ENCODE measurements around the gene GLIPR1.

The GLIPR1 gene

GRCh38 chr12:75533239-75533638 is 52.7 kb downstream of the GLIPR1 start:
- H3K36me3 ChIP-seq (ENCODE audit: control insufficient read depth in 2 of 2, insufficient read depth in 2 of 2, low read length in 2 of 2), result no peaks in the 10 kb centered on the region
- H3K4me3 ChIP-seq (ENCODE audit: low read length in 2 of 2), result no peak overlapping the region
- no peaks in the 10 kb centered on the region for H3K9me3 ChIP-seq (ENCODE audit: control insufficient read depth in 2 of 2, low read length in 2 of 2)
- H3K27me3 ChIP-seq (ENCODE audit: control insufficient read depth in 2 of 2, insufficient read depth in 2 of 2, low read length in 2 of 2), result no peaks in the 10 kb centered on the region
- H3K27ac ChIP-seq (ENCODE audit: low read depth in 2 of 2, low read length in 2 of 2), result no peak overlapping the region
- H3K9ac ChIP-seq (ENCODE audit: low read depth in 1 of 2, low read length in 2 of 2), result no peak overlapping the region
- H3K4me1 ChIP-seq (ENCODE audit: control insufficient read depth in 2 of 2, insufficient read depth in 2 of 2, low read length in 2 of 2), result no peaks in the 10 kb centered on the region

GRCh38 chr12:75539889-75540288 is 59.3 kb downstream of the GLIPR1 start:
- Histone ChIP-seq H3K9ac (ENCODE audit: low read depth in 1 of 2, low read length in 2 of 2) (no peak overlapping the region), H3K27me3 (ENCODE audit: control insufficient read depth in 2 of 2, insufficient read depth in 2 of 2, low read length in 2 of 2) (no peaks in the 10 kb centered on the region)

GRCh38 chr12:75542942-75543341 is 62.4 kb downstream of the GLIPR1 start:
- Histone ChIP-seq H3K9me3 (ENCODE audit: control insufficient read depth in 2 of 2, low read length in 2 of 2) (no peaks in the 10 kb centered on the region), H3K4me1 (ENCODE audit: control insufficient read depth in 2 of 2, insufficient read depth in 2 of 2, low read length in 2 of 2) (no peaks in the 10 kb centered on the region), H3K27me3 (ENCODE audit: control insufficient read depth in 2 of 2, insufficient read depth in 2 of 2, low read length in 2 of 2) (no peaks in the 10 kb centered on the region), H3K36me3 (ENCODE audit: control insufficient read depth in 2 of 2, insufficient read depth in 2 of 2, low read length in 2 of 2) (no peaks in the 10 kb centered on the region), H3K9ac (ENCODE audit: low read depth in 1 of 2, low read length in 2 of 2) (no peak overlapping the region), H3K4me3 (ENCODE audit: low read length in 2 of 2) (no peak overlapping the region), H3K27ac (ENCODE audit: low read depth in 2 of 2, low read length in 2 of 2) (no peak overlapping the region)

More at GRCh38 chr12:75539889-75540288, 59.3 kb downstream of the GLIPR1 start:
- Histone ChIP-seq H3K4me1 (ENCODE audit: control insufficient read depth in 2 of 2, insufficient read depth in 2 of 2, low read length in 2 of 2) (no peaks in the 10 kb centered on the region), H3K27ac (ENCODE audit: low read depth in 2 of 2, low read length in 2 of 2) (no peak overlapping the region), H3K36me3 (ENCODE audit: control insufficient read depth in 2 of 2, insufficient read depth in 2 of 2, low read length in 2 of 2) (no peaks in the 10 kb centered on the region), H3K9me3 (ENCODE audit: control insufficient read depth in 2 of 2, low read length in 2 of 2) (no peaks in the 10 kb centered on the region), H3K4me3 (ENCODE audit: low read length in 2 of 2) (no peak overlapping the region)

GRCh38 chr12:75543529-75543928 is 63.0 kb downstream of the GLIPR1 start:
- no peak overlapping the region for H3K9ac ChIP-seq (ENCODE audit: low read depth in 1 of 2, low read length in 2 of 2)

GRCh38 chr12:75545636-75546035 is 65.1 kb downstream of the GLIPR1 start:
- no peaks in the 10 kb centered on the region for H3K4me1 ChIP-seq (ENCODE audit: control insufficient read depth in 2 of 2, insufficient read depth in 2 of 2, low read length in 2 of 2)
- H3K9me3 ChIP-seq (ENCODE audit: control insufficient read depth in 2 of 2, low read length in 2 of 2), result no peaks in the 10 kb centered on the region
- H3K36me3 ChIP-seq (ENCODE audit: control insufficient read depth in 2 of 2, insufficient read depth in 2 of 2, low read length in 2 of 2), result no peaks in the 10 kb centered on the region
- no peak overlapping the region for H3K4me3 ChIP-seq (ENCODE audit: low read length in 2 of 2)
- no peaks in the 10 kb centered on the region for H3K27me3 ChIP-seq (ENCODE audit: control insufficient read depth in 2 of 2, insufficient read depth in 2 of 2, low read length in 2 of 2)
- H3K9ac ChIP-seq (ENCODE audit: low read depth in 1 of 2, low read length in 2 of 2), result no peak overlapping the region
- H3K27ac ChIP-seq (ENCODE audit: low read depth in 2 of 2, low read length in 2 of 2), result no peak overlapping the region

More at GRCh38 chr12:75543529-75543928, 63.0 kb downstream of the GLIPR1 start:
- no peak overlapping the region for H3K4me3 ChIP-seq (ENCODE audit: low read length in 2 of 2)
- H3K27ac ChIP-seq (ENCODE audit: low read depth in 2 of 2, low read length in 2 of 2), result no peak overlapping the region
- H3K9me3 ChIP-seq (ENCODE audit: control insufficient read depth in 2 of 2, low read length in 2 of 2), result no peaks in the 10 kb centered on the region
- H3K36me3 ChIP-seq (ENCODE audit: control insufficient read depth in 2 of 2, insufficient read depth in 2 of 2, low read length in 2 of 2), result no peaks in the 10 kb centered on the region
- no peaks in the 10 kb centered on the region for H3K4me1 ChIP-seq (ENCODE audit: control insufficient read depth in 2 of 2, insufficient read depth in 2 of 2, low read length in 2 of 2)
- H3K27me3 ChIP-seq (ENCODE audit: control insufficient read depth in 2 of 2, insufficient read depth in 2 of 2, low read length in 2 of 2), result no peaks in the 10 kb centered on the region

- Histone ChIP-seq H3K27ac (ENCODE audit: low read depth in 2 of 2, low read length in 2 of 2) (no peak overlapping the region), H3K27me3 (ENCODE audit: control insufficient read depth in 2 of 2, insufficient read depth in 2 of 2, low read length in 2 of 2) (no peaks in the 10 kb centered on the region), H3K36me3 (ENCODE audit: control insufficient read depth in 2 of 2, insufficient read depth in 2 of 2, low read length in 2 of 2) (no peaks in the 10 kb centered on the region), H3K9me3 (ENCODE audit: control insufficient read depth in 2 of 2, low read length in 2 of 2) (no peaks in the 10 kb centered on the region), H3K9ac (ENCODE audit: low read depth in 1 of 2, low read length in 2 of 2) (no peak overlapping the region), H3K4me3 (ENCODE audit: low read length in 2 of 2) (no peak overlapping the region), H3K4me1 (ENCODE audit: control insufficient read depth in 2 of 2, insufficient read depth in 2 of 2, low read length in 2 of 2) (no peaks in the 10 kb centered on the region)
These were observed 68.3 kb downstream of the GLIPR1 start for GRCh38 chr12:75548879-75549278.

GRCh38 chr12:75549989-75550388 is 69.4 kb downstream of the GLIPR1 start:
- Histone ChIP-seq H3K9me3 (ENCODE audit: control insufficient read depth in 2 of 2, low read length in 2 of 2) (no peaks in the 10 kb centered on the region), H3K36me3 (ENCODE audit: control insufficient read depth in 2 of 2, insufficient read depth in 2 of 2, low read length in 2 of 2) (no peaks in the 10 kb centered on the region), H3K27ac (ENCODE audit: low read depth in 2 of 2, low read length in 2 of 2) (no peak overlapping the region), H3K4me3 (ENCODE audit: low read length in 2 of 2) (no peak overlapping the region), H3K9ac (ENCODE audit: low read depth in 1 of 2, low read length in 2 of 2) (no peak overlapping the region), H3K27me3 (ENCODE audit: control insufficient read depth in 2 of 2, insufficient read depth in 2 of 2, low read length in 2 of 2) (no peaks in the 10 kb centered on the region), H3K4me1 (ENCODE audit: control insufficient read depth in 2 of 2, insufficient read depth in 2 of 2, low read length in 2 of 2) (no peaks in the 10 kb centered on the region)

GRCh38 chr12:75550401-75551240 is 70.1 kb downstream of the GLIPR1 start:
- Histone ChIP-seq H3K9ac (ENCODE audit: low read depth in 1 of 2, low read length in 2 of 2) (no peak overlapping the region), H3K36me3 (ENCODE audit: control insufficient read depth in 2 of 2, insufficient read depth in 2 of 2, low read length in 2 of 2) (no peaks in the 10 kb centered on the region), H3K4me1 (ENCODE audit: control insufficient read depth in 2 of 2, insufficient read depth in 2 of 2, low read length in 2 of 2) (no peaks in the 10 kb centered on the region), H3K27me3 (ENCODE audit: control insufficient read depth in 2 of 2, insufficient read depth in 2 of 2, low read length in 2 of 2) (no peaks in the 10 kb centered on the region), H3K4me3 (ENCODE audit: low read length in 2 of 2) (no peak overlapping the region), H3K9me3 (ENCODE audit: control insufficient read depth in 2 of 2, low read length in 2 of 2) (no peaks in the 10 kb centered on the region), H3K27ac (ENCODE audit: low read depth in 2 of 2, low read length in 2 of 2) (no peak overlapping the region)

- H3K4me3 ChIP-seq (ENCODE audit: low read length in 2 of 2), result no peak overlapping the region
- no peak overlapping the region for H3K27ac ChIP-seq (ENCODE audit: low read depth in 2 of 2, low read length in 2 of 2)
- H3K27me3 ChIP-seq (ENCODE audit: control insufficient read depth in 2 of 2, insufficient read depth in 2 of 2, low read length in 2 of 2), result no peaks in the 10 kb centered on the region
- H3K9ac ChIP-seq (ENCODE audit: low read depth in 1 of 2, low read length in 2 of 2), result no peak overlapping the region
- H3K4me1 ChIP-seq (ENCODE audit: control insufficient read depth in 2 of 2, insufficient read depth in 2 of 2, low read length in 2 of 2), result no peaks in the 10 kb centered on the region
- no peaks in the 10 kb centered on the region for H3K36me3 ChIP-seq (ENCODE audit: control insufficient read depth in 2 of 2, insufficient read depth in 2 of 2, low read length in 2 of 2)
- H3K9me3 ChIP-seq (ENCODE audit: control insufficient read depth in 2 of 2, low read length in 2 of 2), result no peaks in the 10 kb centered on the region
These were observed 70.9 kb downstream of the GLIPR1 start for GRCh38 chr12:75551477-75551876.

- H3K4me1 ChIP-seq (ENCODE audit: control insufficient read depth in 2 of 2, insufficient read depth in 2 of 2, low read length in 2 of 2), result no peaks in the 10 kb centered on the region
- no peaks in the 10 kb centered on the region for H3K36me3 ChIP-seq (ENCODE audit: control insufficient read depth in 2 of 2, insufficient read depth in 2 of 2, low read length in 2 of 2)
- H3K27me3 ChIP-seq (ENCODE audit: control insufficient read depth in 2 of 2, insufficient read depth in 2 of 2, low read length in 2 of 2), result no peaks in the 10 kb centered on the region
- H3K4me3 ChIP-seq (ENCODE audit: low read length in 2 of 2), result no peak overlapping the region
- no peaks in the 10 kb centered on the region for H3K9me3 ChIP-seq (ENCODE audit: control insufficient read depth in 2 of 2, low read length in 2 of 2)
- H3K27ac ChIP-seq (ENCODE audit: low read depth in 2 of 2, low read length in 2 of 2), result no peak overlapping the region
- no peak overlapping the region for H3K9ac ChIP-seq (ENCODE audit: low read depth in 1 of 2, low read length in 2 of 2)
These were observed 72.8 kb downstream of the GLIPR1 start for GRCh38 chr12:75553398-75553797.

Measured in mucosa of rectum (tissue), 2 donors.